ENCODE data around the gene GNAI1. TPM values are rescaled to one million over a fixed set of nuclear protein-coding genes. Genes with fewer than 3 reads are reported as not detected.

GNAI1 gene
- total and polyA plus RNA-seq, 2 donors (not counting 1 experiment from before 2014, with no cell fraction given): not detected

DNA sequence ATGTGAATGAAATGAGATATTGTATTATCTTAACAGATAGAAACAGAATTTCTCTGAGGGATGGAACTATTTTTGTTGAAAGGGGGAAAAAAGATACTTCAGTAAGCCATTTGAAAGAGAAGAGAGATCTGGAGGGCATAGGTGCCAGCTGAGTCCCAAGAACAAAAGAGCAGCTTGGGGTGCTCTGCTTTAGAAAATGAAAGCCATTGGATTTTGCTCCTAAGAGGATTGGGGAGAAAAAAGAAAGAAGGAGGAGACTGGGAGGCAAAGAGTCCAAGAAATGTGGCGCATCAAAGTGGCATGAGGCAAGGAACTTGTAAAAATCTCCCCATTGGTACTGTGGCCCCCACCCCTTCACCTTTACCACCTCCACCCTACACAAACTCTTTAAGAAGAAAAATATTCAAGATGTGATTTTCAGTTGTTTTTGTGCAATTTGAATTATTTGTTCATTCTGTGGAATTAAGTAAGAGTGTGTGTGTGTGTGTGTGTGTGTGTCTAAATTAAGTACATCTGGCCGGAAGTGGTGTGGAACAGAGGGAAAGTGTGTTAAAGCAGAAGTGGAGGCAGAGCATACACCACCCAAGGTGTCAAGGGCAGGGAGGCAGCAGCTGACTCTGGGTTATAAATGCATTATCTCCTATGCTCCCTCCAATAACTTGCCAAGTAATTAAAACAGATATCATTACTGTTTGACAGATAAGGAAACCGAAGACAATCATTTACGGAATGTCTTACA is 9.9 kb upstream of the GNAI1 start:
- no peak overlapping the region for H3K4me3 Mint-ChIP-seq
- intact Hi-C loops (cut with micrococcal nuclease): no loop called here

More for the DNA sequence above, 9.9 kb upstream of the GNAI1 start:
- H3K4me1 Mint-ChIP-seq: no peaks in the 10 kb centered on the region
- Histone ChIP-seq H3K4me2 (replicated peaks; ENCODE audit: low read depth, low read length, poor library complexity, severe bottlenecking) (no peak overlapping the region), H3K4me1 (ENCODE audit: control insufficient read depth in 2 of 2, insufficient read depth in 2 of 2, low read length in 2 of 2) (no peaks in the 10 kb centered on the region), H3K79me2 (ENCODE audit: control insufficient read depth, insufficient read depth, low read length) (no peaks in the 10 kb centered on the region), H3K27ac (ENCODE audit: low read length in 2 of 2) (no peak overlapping the region), H3K9ac (ENCODE audit: low read length) (no peak overlapping the region), H3K4me3 (ENCODE audit: control extremely low read depth in 1 of 5, extremely low read depth in 1 of 5, insufficient read depth in 1 of 5, low read depth in 2 of 5, low read length in 4 of 5) (no peak overlapping the region), H3K9me3 (ENCODE audit: control extremely low read depth in 1 of 3, control insufficient read depth in 2 of 3, insufficient read depth in 1 of 3, low read length in 2 of 3) (no peaks in the 10 kb centered on the region), H4K20me1 (ENCODE audit: control insufficient read depth, insufficient read depth, low read length, poor library complexity, severe bottlenecking) (no peaks in the 10 kb centered on the region), H3K27me3 (replicated peaks in 1 of 4; ENCODE audit: control extremely low read depth in 1 of 4, control insufficient read depth in 3 of 4, insufficient read depth in 4 of 4, low read length in 3 of 4) (no peaks in the 10 kb centered on the region), H2AFZ (ENCODE audit: insufficient read depth, low read depth, low read length, poor library complexity, severe bottlenecking) (no peak overlapping the region), H3K36me3 (replicated peaks in 1 of 2; ENCODE audit: control extremely low read depth in 1 of 2, control insufficient read depth in 1 of 2, extremely low read depth in 1 of 2, insufficient read depth in 2 of 2, low read length in 1 of 2) (no peaks in the 10 kb centered on the region)
- no peaks in the 10 kb centered on the region for H3K27me3 Mint-ChIP-seq
- WGBS (ENCODE audit: insufficient coverage): 20% methylated on average over 2 of the region's 4 CpGs
- no peak overlapping the region for H3K27ac Mint-ChIP-seq
- H3K9me3 Mint-ChIP-seq (ENCODE audit: insufficient read depth): no peaks in the 10 kb centered on the region
- no peak for TF ChIP-seq EZH2 (IDR thresholded peaks at IDR 0.05; ENCODE audit: borderline replicate concordance, insufficient read depth, low read depth, low read length, poor library complexity, severe bottlenecking)
- TF ChIP-seq, protein P1, sequence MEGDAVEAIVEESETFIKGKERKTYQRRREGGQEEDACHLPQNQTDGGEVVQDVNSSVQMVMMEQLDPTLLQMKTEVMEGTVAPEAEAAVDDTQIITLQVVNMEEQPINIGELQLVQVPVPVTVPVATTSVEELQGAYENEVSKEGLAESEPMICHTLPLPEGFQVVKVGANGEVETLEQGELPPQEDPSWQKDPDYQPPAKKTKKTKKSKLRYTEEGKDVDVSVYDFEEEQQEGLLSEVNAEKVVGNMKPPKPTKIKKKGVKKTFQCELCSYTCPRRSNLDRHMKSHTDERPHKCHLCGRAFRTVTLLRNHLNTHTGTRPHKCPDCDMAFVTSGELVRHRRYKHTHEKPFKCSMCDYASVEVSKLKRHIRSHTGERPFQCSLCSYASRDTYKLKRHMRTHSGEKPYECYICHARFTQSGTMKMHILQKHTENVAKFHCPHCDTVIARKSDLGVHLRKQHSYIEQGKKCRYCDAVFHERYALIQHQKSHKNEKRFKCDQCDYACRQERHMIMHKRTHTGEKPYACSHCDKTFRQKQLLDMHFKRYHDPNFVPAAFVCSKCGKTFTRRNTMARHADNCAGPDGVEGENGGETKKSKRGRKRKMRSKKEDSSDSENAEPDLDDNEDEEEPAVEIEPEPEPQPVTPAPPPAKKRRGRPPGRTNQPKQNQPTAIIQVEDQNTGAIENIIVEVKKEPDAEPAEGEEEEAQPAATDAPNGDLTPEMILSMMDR (IDR thresholded peaks at IDR 0.05): no peak
- ChIA-PET POLR2A (no interaction called here), CTCF (no interaction called here)
- no peak for DNase-seq
- no peak for ATAC-seq (ENCODE audit: low read depth)

All from B cell (primary cell).